GM21390 (cell line): ENCODE data around the gene PURA.

Experiments
- ATAC-seq: cut with Tn5 transposase; IDR thresholded peaks from one replicate; pipeline ENCODE4 v1.9.1; 2021; ENCODE audit not compliant: unreplicated experiment

The PURA gene

GRCh38 chr5:140157032-140157781, 43.3 kb downstream of the PURA start:
- ATAC-seq: peak; percentile 98

DNA sequence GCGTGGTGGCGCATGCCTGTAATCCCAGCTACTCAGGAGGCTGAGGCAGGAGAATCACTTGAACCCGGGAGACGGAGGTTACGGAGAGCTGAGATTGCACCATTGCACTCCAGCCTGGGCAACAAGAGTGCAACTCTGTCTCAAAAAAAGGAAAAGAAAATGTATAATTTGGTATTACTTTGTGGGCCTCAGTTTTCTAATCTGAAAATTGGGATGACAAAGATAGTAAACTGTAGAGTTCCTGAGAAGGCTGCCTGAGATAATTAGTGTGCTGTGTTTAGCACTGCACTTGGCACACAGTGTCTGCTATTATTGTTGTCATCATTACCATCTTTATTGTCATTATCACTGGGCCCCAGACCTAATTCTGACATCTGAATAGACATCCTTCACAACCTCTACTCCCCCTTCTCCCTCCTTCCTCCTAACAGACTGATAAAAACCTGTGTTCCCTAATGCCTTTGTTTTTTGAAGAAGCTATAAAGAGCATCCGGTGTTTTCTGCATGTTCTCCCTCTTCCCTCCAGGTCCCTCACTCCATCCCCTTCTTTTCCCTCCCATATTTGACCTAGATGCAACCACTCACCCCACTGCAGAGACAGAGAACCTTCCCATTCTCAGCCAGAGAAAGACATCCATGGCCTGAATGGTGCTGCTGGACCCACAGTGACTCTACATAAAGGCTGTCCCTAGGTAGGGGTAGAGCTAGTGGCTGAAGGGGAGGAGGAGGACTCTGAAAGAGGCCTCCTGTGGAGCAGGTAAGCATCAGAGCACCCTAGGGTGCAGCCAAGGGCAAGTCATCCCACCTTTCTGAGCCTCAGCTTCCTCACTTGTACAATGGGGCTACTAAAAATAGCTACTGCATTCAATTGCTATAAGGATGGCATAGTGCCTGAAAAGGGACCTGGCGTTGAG, 45.4 kb downstream of the PURA start:
- ATAC-seq: no peak

- no peak for ATAC-seq
These were observed 48.4 kb downstream of the PURA start for GRCh38 chr5:140162275-140162674.

- no peak for ATAC-seq
These were observed 48.9 kb downstream of the PURA start for GRCh38 chr5:140162781-140163180.

GRCh38 chr5:140165101-140165922, 51.4 kb downstream of the PURA start:
- no peak for ATAC-seq

GRCh38 chr5:140165923-140166270, 52.0 kb downstream of the PURA start:
- ATAC-seq: no peak

DNA sequence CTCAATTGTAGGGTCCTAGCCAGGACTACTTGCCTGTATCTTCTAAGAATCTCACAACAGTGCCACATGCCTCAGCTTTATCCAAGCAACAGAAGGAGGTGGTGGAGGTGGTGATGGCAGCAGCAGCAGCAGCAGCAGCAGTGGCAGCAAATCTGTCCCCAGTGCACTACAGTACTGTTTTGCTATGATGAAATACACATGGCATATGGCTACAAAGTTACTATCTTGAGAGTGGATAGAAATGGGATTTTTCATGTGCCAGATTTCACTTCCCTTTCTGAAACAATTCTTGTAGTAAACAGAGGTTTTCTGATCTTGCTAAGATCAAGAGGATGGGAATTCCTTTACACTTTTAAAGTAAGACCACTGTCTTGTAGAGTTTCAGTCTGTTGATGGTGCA, 53.0 kb downstream of the PURA start:
- no peak for ATAC-seq

- no peak for ATAC-seq
These were observed 54.5 kb downstream of the PURA start for GRCh38 chr5:140168371-140168770.

DNA sequence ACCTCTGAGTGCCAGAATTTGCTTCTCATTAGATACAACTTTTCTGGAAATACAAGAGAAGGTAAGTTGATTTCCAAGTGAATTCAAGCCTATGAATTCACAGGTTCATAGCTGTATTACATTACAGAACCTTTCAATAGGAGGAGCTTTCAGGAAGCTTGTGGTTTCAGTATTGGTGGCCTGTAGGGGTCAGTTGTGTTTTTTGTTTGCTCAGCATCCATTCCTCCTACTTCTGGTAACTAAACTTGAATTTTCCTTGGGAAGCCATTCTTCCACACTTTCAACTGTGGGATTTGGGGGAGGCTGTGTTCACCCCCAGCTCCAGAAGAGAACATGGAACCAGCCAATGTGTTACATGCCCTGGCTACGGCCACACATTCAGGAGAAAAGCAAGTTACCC, 55.5 kb downstream of the PURA start:
- ATAC-seq: no peak

DNA sequence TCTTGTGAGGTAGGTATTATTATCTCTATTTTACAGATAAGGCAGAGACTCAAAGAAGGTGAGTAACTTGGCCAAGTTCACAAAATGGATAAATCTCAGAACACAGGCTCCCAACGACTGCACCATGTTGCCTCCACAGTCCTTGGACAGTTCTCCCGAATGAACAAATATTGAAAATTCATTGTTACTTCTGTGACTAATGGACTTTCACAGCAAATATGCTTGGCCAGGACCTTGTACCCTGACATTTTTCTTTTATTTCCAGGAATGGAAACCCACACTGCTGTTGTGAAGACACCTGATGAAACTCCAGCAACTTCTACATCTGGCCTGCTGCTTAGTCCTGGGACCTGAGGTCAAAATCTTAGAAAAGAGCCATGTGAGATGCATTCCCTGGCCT, 58.6 kb downstream of the PURA start:
- no peak for ATAC-seq

- no peak for ATAC-seq
These were observed 60.1 kb downstream of the PURA start for GRCh38 chr5:140174014-140174413.

DNA sequence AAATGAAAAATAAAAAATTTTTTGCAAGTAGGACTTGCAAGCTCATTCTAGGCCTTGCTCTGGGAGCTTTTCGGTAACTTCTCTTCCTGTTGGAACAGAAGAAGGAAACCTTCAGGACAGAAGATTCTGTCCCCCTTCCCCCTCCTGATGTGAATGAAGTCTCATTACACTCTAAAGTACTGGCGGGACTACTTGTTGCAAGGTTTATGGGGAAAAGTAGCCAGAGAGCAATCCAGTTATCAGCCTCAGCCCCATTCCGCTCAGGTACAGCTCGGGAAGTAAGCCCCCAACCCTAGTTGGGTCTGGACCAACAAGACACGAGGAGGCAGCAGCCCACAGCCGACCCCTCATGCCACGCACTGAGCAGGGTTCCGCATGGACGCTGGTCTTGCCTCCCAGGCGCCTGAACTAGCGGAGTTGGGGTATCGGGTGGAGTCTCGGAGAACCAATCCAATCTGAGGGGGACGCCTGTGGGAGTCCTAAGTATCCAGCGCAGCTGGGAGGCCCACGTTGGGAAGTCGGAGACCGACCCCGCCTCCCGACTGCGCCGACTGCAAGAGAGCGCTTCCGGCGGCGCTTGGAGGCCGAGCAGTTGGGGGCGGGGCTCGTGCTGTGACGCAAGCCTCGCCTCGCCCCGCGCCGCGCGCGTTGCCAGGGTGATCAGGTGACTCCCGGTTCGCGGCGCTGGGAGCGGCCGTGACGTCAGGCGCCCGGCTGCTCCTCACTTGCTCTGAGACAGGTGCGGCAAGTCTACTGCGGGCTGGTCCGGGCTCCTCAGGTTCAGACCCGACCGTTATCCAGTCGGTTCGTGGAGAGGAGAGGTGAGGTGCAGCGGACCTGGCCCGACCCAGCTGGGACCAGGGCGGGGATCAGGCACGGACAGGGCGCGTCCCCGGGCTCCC, 60.8 kb downstream of the PURA start, which contains the start of gene CYSTM1:
TSS of gene CYSTM1 (plus strand) at position 724 of the 902 bp plus-strand sequence. CDS start 19,278 bp downstream, outside the sequence.
- ATAC-seq: peak; percentile 87
